NCI-H1105 treated with DMSO at 0.1 percent for 48 hours (cell line): ENCODE results near the gene RPTOR.

Experiments
- DNase-seq: peaks from one replicate; lab custom pipeline; 2025; lab: John Stamatoyannopoulos, UW

RPTOR gene

GRCh38 chr17:80892900-80893603 is 348.4 kb downstream of the RPTOR start:
- DNase-seq: no peak

- DNase-seq: no peak
Measured at GRCh38 chr17:80893604-80894438, 349.2 kb downstream of the RPTOR start.

- DNase-seq: no peak
Measured at GRCh38 chr17:80894439-80894721, 349.7 kb downstream of the RPTOR start.

GRCh38 chr17:80894726-80895125 is 350.1 kb downstream of the RPTOR start:
- DNase-seq: no peak

- no peak for DNase-seq
Measured at GRCh38 chr17:80895366-80895765, 350.7 kb downstream of the RPTOR start.

- DNase-seq: no peak
Measured at GRCh38 chr17:80898716-80899115, 354.1 kb downstream of the RPTOR start.

GRCh38 chr17:80899402-80900268 is 355.0 kb downstream of the RPTOR start:
- DNase-seq: no peak

GRCh38 chr17:80901319-80901718 is 356.7 kb downstream of the RPTOR start:
- no peak for DNase-seq

GRCh38 chr17:80902197-80902962 is 357.7 kb downstream of the RPTOR start:
- no peak for DNase-seq

- no peak for DNase-seq
Measured at GRCh38 chr17:80902963-80903611, 358.4 kb downstream of the RPTOR start.

GRCh38 chr17:80904036-80904753 is 359.6 kb downstream of the RPTOR start:
- DNase-seq: no peak

- DNase-seq: no peak
Measured at GRCh38 chr17:80905586-80906230, 361.1 kb downstream of the RPTOR start.

- DNase-seq: no peak
Measured at GRCh38 chr17:80906364-80907259, 362.0 kb downstream of the RPTOR start.

GRCh38 chr17:80907281-80907680 is 362.6 kb downstream of the RPTOR start:
- DNase-seq: no peak

GRCh38 chr17:80908211-80908610 is 363.6 kb downstream of the RPTOR start:
- DNase-seq: no peak

- no peak for DNase-seq
Measured at GRCh38 chr17:80908776-80909175, 364.1 kb downstream of the RPTOR start.

- no peak for DNase-seq
Measured at GRCh38 chr17:80909635-80910034, 365.0 kb downstream of the RPTOR start.

- no peak for DNase-seq
Measured at GRCh38 chr17:80910043-80910442, 365.4 kb downstream of the RPTOR start.

- DNase-seq: no peak
Measured at GRCh38 chr17:80912476-80912875, 367.8 kb downstream of the RPTOR start.
